B cell (primary cell): ENCODE data around the gene MTG2.

Experiments
- CTCF ChIP-seq: fragments of 200-600 bp; IDR thresholded peaks from one replicate; pipeline ENCODE4 v1.8.0; 2022; ENCODE audit warnings: antibody characterized with exemption, mild to moderate bottlenecking
- EZH2 ChIP-seq: IDR thresholded peaks from 2 replicates; pipeline ENCODE4 v1.6.1; 2012; ENCODE audit warnings: borderline replicate concordance, low read depth, mild to moderate bottlenecking, moderate library complexity, low read length; ENCODE audit not compliant: insufficient read depth, poor library complexity, severe bottlenecking

GRCh38 chr20:62236766-62237513, 54.1 kb downstream of the MTG2 start:
- TF ChIP-seq CTCF: no peak
- TF ChIP-seq EZH2: no peak
